ENCODE results near the gene GAST. TPM values are rescaled to one million over a fixed set of nuclear protein-coding genes. Genes with fewer than 3 reads are reported as not detected.

Gene GAST
- polyA plus RNA-seq, 1 experiment = not detected

DNA sequence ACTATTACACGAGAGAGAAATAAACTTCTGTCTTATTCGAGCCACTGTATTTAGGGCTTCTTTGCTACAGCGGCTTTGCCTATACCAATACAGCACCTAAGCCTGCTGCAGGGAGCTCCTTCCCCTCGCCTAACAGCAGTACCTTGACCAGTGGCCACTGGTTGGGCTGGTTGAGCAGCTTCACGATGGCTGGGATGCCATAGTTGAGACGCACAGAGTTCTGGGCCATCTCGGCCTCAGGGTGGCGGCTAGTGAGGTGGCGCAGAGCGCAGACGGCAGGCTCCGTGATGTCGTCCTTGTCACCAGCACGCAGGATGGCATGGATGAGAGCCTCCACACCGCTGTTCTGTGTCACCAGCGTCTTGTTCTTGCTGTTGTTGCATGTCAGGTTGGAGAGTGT, 50.7 kb downstream of the GAST start:
- H3K4me3 ChIP-seq (ENCODE audit: low read depth, low read length) = no peak overlapping the region
- TF ChIP-seq, protein P1, sequence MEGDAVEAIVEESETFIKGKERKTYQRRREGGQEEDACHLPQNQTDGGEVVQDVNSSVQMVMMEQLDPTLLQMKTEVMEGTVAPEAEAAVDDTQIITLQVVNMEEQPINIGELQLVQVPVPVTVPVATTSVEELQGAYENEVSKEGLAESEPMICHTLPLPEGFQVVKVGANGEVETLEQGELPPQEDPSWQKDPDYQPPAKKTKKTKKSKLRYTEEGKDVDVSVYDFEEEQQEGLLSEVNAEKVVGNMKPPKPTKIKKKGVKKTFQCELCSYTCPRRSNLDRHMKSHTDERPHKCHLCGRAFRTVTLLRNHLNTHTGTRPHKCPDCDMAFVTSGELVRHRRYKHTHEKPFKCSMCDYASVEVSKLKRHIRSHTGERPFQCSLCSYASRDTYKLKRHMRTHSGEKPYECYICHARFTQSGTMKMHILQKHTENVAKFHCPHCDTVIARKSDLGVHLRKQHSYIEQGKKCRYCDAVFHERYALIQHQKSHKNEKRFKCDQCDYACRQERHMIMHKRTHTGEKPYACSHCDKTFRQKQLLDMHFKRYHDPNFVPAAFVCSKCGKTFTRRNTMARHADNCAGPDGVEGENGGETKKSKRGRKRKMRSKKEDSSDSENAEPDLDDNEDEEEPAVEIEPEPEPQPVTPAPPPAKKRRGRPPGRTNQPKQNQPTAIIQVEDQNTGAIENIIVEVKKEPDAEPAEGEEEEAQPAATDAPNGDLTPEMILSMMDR (IDR thresholded peaks at IDR 0.05; ENCODE audit: insufficient read depth, low read depth, low read length) = no peak
- CTCF ChIA-PET = interaction anchor here (1.1 to 1.2 kb wide), 2 partner anchors 25 to 67 kb away, joined by 3 read pairs; no protein-coding TSS in a partner anchor
- no peak for DNase-seq (ENCODE audit: low read depth)
- POLR2A ChIA-PET = no interaction called here
- no peaks in the 10 kb centered on the region for H3K27me3 ChIP-seq (ENCODE audit: control insufficient read depth, insufficient read depth, low read length)
- peaks cover 18% of the 10 kb centered on the region for H3K36me3 ChIP-seq (ENCODE audit: control insufficient read depth, insufficient read depth, low read length)

DNA sequence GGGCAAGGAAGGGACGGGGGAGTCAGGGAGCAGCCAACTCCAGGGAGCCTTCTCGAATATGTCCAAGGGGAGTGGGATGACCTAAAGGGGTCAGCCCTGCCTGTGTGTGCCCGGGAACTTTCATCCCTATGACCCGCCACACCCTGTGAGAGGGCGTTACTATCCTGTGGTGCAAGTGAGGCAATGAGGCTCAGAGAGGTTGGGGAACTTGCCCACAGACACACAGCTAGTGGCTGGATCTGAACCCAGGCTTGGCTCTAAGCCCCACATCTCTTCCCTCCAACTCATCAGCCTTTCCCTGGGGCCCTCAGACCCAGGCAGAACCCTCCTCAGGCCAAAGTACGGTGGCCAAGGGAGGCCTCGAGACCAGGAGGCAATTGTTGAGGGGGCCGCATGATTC, 51.2 kb downstream of the GAST start:
- DNase-seq (ENCODE audit: low read depth) = no peak
- H3K36me3 ChIP-seq (ENCODE audit: control insufficient read depth, insufficient read depth, low read length) = peaks cover 17% of the 10 kb centered on the region
- ChIA-PET CTCF (interaction anchor here (1.0 to 2.4 kb wide), 4 partner anchors 9 to 67 kb away, joined by 3 to 6 read pairs (median 3); no protein-coding TSS in a partner anchor), POLR2A (no interaction called here)
- TF ChIP-seq, protein P1 (IDR thresholded peaks at IDR 0.05; ENCODE audit: insufficient read depth, low read depth, low read length) = no peak
- H3K27me3 ChIP-seq (ENCODE audit: control insufficient read depth, insufficient read depth, low read length) = no peaks in the 10 kb centered on the region
- H3K4me3 ChIP-seq (ENCODE audit: low read depth, low read length) = no peak overlapping the region

Small RNAs within 50 kb of the gene (small RNA-seq; reads per million reads assigned to genes)
- gene RN7SL399P (ENCODE audit: insufficient read length, low read depth, low replicate concordance) (not detected), gene RNA5SP442 (ENCODE audit: insufficient read length, low read depth, low replicate concordance) (not detected)

Other genes with a start within 250 kb of the GAST start
- gene KRT32, start 244.9 kb upstream of the GAST start, polyA plus RNA-seq (2011; rRNA removed) = 0.38 and 0.40 TPM in 2 replicates
- not detected in 2 replicates for gene KRT35, start 231.2 kb upstream of the GAST start, polyA plus RNA-seq (2011; rRNA removed)
- gene KRT36, start 222.4 kb upstream of the GAST start, polyA plus RNA-seq (2011; rRNA removed) = 0.04 TPM in 2 replicates
- 0.17 and 0.27 TPM in 2 replicates for gene KRT13, start 206.7 kb upstream of the GAST start, polyA plus RNA-seq (2011; rRNA removed)
- gene KRT15, start 193.4 kb upstream of the GAST start, polyA plus RNA-seq (2011; rRNA removed) = 2.0 and 2.7 TPM in 2 replicates
- 182 and 230 TPM in 2 replicates for gene KRT19, start 184.0 kb upstream of the GAST start, polyA plus RNA-seq (2011; rRNA removed)
- gene KRT9, start 140.3 kb upstream of the GAST start, polyA plus RNA-seq (2011; rRNA removed) = 0.04 TPM in 1 of 2 replicates, not detected in the other
- gene KRT14, start 125.4 kb upstream of the GAST start, polyA plus RNA-seq (2011; rRNA removed) = 0.06 and 0.11 TPM in 2 replicates
- gene KRT16, start 99.6 kb upstream of the GAST start, polyA plus RNA-seq (2011; rRNA removed) = 1.6 and 1.8 TPM in 2 replicates
- gene KRT17, start 87.8 kb upstream of the GAST start, polyA plus RNA-seq (2011; rRNA removed) = 25.2 and 34.7 TPM in 2 replicates
- gene EIF1, start 23.4 kb upstream of the GAST start, polyA plus RNA-seq (2011; rRNA removed) = 251 and 479 TPM in 2 replicates
- gene HAP1, start 22.3 kb downstream of the GAST start, polyA plus RNA-seq (2011; rRNA removed) = 0.05 and 0.10 TPM in 2 replicates
- gene JUP, start 74.4 kb downstream of the GAST start, polyA plus RNA-seq (2011; rRNA removed) = 7.3 and 9.4 TPM in 2 replicates
- gene P3H4, start 99.6 kb downstream of the GAST start, polyA plus RNA-seq (2011; rRNA removed) = 64.4 and 82.8 TPM in 2 replicates
- gene FKBP10, start 100.7 kb downstream of the GAST start, polyA plus RNA-seq (2011; rRNA removed) = 885 and 1,571 TPM in 2 replicates
- gene NT5C3B, start 123.9 kb downstream of the GAST start, polyA plus RNA-seq (2011; rRNA removed) = 88.3 and 123 TPM in 2 replicates
- gene KLHL10, start 125.5 kb downstream of the GAST start, polyA plus RNA-seq (2011; rRNA removed) = 0.15 and 0.74 TPM in 2 replicates
- gene KLHL11, start 153.1 kb downstream of the GAST start, polyA plus RNA-seq (2011; rRNA removed) = 5.5 and 7.2 TPM in 2 replicates
- 118 and 170 TPM in 2 replicates for gene ACLY, start 206.6 kb downstream of the GAST start, polyA plus RNA-seq (2011; rRNA removed)
- gene ODAD4, start 218.3 kb downstream of the GAST start, polyA plus RNA-seq (2011; rRNA removed) = 0.61 and 0.92 TPM in 2 replicates